Endothelial cell of umbilical vein (primary cell): Measurements from ENCODE around the gene TXK. TPM values are rescaled to one million over a fixed set of nuclear protein-coding genes. Genes with fewer than 3 reads are reported as not detected.

Experiments used
- BruUV-seq: library from RNA; stranded (reverse); fragments of 400-500 nt; replicated peaks from 2 replicates; lab custom pipeline; 2021; lab: Mats Ljungman, UMichigan
- CTCF ChIA-PET: fragments of 300-600, 350-600 bp; sonication (Branson Sonifier 250); formaldehyde crosslinking; loops from one replicate; lab custom pipeline; 2021; ENCODE audit warnings: antibody characterized with exemption, inconsistent platforms; lab: Charles Lee
- POLR2A ChIA-PET: fragments of 300-600, 350-600 bp; sonication (Branson Sonifier 250); formaldehyde crosslinking; loops from one replicate; lab custom pipeline; 2021; ENCODE audit warnings: antibody characterized with exemption, inconsistent platforms; lab: Charles Lee
- DNase-seq: peaks from one replicate; pipeline ENCODE4 v3.0.0-alpha.2; 2011; ENCODE audit warnings: low read depth, low spot score
- FAIRE-seq: peaks from 2 replicates; lab custom pipeline; 2011; peaks lifted over from hg19 to GRCh38; lab: Jason Lieb, UNC
- H2AFZ ChIP-seq: 2 replicates; pipeline ENCODE4 v1.6.0; 2012; ENCODE audit warnings: low read depth, low read length, control low read depth, inconsistent platforms
- H3K27ac ChIP-seq: 2 replicates; pipeline ENCODE4 v1.5.1; 2011; ENCODE audit warnings: low read depth, mild to moderate bottlenecking, control low read depth, low read length, moderate library complexity; ENCODE audit not compliant: insufficient read depth
- H3K27me3 ChIP-seq, 2 experiments: 2 replicates each; pipeline versions ENCODE4 v1.6.0 to v1.6.1; 2011; ENCODE audit warnings: low read length in 2 of 2, mixed read lengths in 1 of 2; ENCODE audit not compliant: control insufficient read depth in 2 of 2, insufficient read depth in 2 of 2
- H3K36me3 ChIP-seq, 2 experiments: 2 replicates in 1 of 2; 3 replicates in 1 of 2; pipeline ENCODE4 v1.5.1; 2011; ENCODE audit warnings: low read length in 2 of 2, mild to moderate bottlenecking in 1 of 2, moderate library complexity in 1 of 2; ENCODE audit not compliant: control insufficient read depth in 2 of 2, insufficient read depth in 2 of 2; ENCODE audit errors: extremely low read depth in 1 of 2
- H3K4me1 ChIP-seq: 3 replicates; pipeline ENCODE4 v1.5.1; 2011; ENCODE audit warnings: mild to moderate bottlenecking, low read length; ENCODE audit not compliant: control insufficient read depth, insufficient read depth; ENCODE audit errors: extremely low read depth
- H3K4me2 ChIP-seq: 2 replicates; pipeline ENCODE4 v1.6.1; 2011; ENCODE audit warnings: low read length, control low read depth, mixed read lengths; ENCODE audit not compliant: insufficient read depth
- H3K4me3 ChIP-seq, 3 experiments: fragments of 200-600 bp in 1 of 3; sonication (generic), shearing (Covaris generic) in 1 of 3; replicated peaks in 1 of 3; 2 replicates each; pipeline ENCODE4 v1.5.1; 2011 to 2016; ENCODE audit warnings: control low read depth in 3 of 3, low read length in 3 of 3, mild to moderate bottlenecking in 2 of 3, inconsistent platforms in 1 of 3, low read depth in 1 of 3, moderate library complexity in 1 of 3; ENCODE audit not compliant: insufficient read depth in 1 of 3
- H3K79me2 ChIP-seq: 2 replicates; pipeline ENCODE4 v1.6.0; 2012; ENCODE audit warnings: low read length, inconsistent platforms; ENCODE audit not compliant: control insufficient read depth, insufficient read depth
- H3K9ac ChIP-seq: replicated peaks from 2 replicates; pipeline ENCODE3; 2011; ENCODE audit warnings: low read length, control low read depth; ENCODE audit not compliant: insufficient read depth; ENCODE audit errors: extremely low read depth
- H3K9me1 ChIP-seq: replicated peaks from 3 replicates; pipeline ENCODE4 v1.6.0; 2011; ENCODE audit warnings: mild to moderate bottlenecking, low read length; ENCODE audit not compliant: control insufficient read depth, insufficient read depth; ENCODE audit errors: extremely low read depth
- H3K9me3 ChIP-seq: replicated peaks from 2 replicates; pipeline ENCODE4 v1.5.1; 2012; ENCODE audit warnings: low read length, inconsistent platforms; ENCODE audit not compliant: control insufficient read depth, insufficient read depth
- H4K20me1 ChIP-seq: replicated peaks from 2 replicates; pipeline ENCODE3; 2011; ENCODE audit warnings: mild to moderate bottlenecking, low read length; ENCODE audit not compliant: control insufficient read depth, insufficient read depth; ENCODE audit errors: extremely low read depth
- CTCF ChIP-seq, 2 donors: IDR thresholded peaks; 1 replicate in 1 of 2; 2 replicates in 1 of 2; pipeline ENCODE4 v1.5.1; 2011; ENCODE audit warnings: low read length in 2 of 2, mild to moderate bottlenecking in 2 of 2, moderate library complexity in 2 of 2, control low read depth in 1 of 2, inconsistent platforms in 1 of 2, low read depth in 1 of 2; ENCODE audit not compliant: insufficient read depth in 1 of 2; ENCODE audit errors: extremely low read depth in 1 of 2
- EZH2 ChIP-seq: IDR thresholded peaks from 2 replicates; pipeline ENCODE4 v1.6.1; 2012; ENCODE audit warnings: borderline replicate concordance, low read depth, mild to moderate bottlenecking, moderate library complexity, low read length, inconsistent platforms; ENCODE audit not compliant: severe bottlenecking
- FOS ChIP-seq: IDR thresholded peaks from 2 replicates; pipeline ENCODE4 v1.6.1; 2011; ENCODE audit warnings: mild to moderate bottlenecking, low read length, moderate library complexity, borderline replicate concordance; ENCODE audit not compliant: insufficient read depth
- GATA2 ChIP-seq: IDR thresholded peaks from 2 replicates; pipeline ENCODE4 v1.7.0; 2011; ENCODE audit warnings: low read depth, mild to moderate bottlenecking, moderate library complexity, mixed read lengths, low read length; ENCODE audit not compliant: insufficient read length, insufficient read depth
- JUN ChIP-seq: IDR thresholded peaks from 2 replicates; pipeline ENCODE4 v1.6.1; 2011; ENCODE audit warnings: borderline replicate concordance, low read depth; ENCODE audit not compliant: insufficient read length, insufficient read depth
- MAX ChIP-seq: IDR thresholded peaks from 2 replicates; pipeline ENCODE4 v1.6.1; 2011; ENCODE audit not compliant: insufficient read depth, insufficient read length
- MYC ChIP-seq: IDR thresholded peaks from one replicate; pipeline ENCODE4 v1.6.1; 2011; ENCODE audit warnings: mild to moderate bottlenecking, low read depth, low read length
- POLR2A ChIP-seq: IDR thresholded peaks from 2 replicates; pipeline ENCODE4 v1.6.1; 2012; ENCODE audit warnings: low read depth, mild to moderate bottlenecking, control low read depth, low read length
- POLR2AphosphoS5 ChIP-seq: IDR thresholded peaks from 2 replicates; pipeline ENCODE4 v1.6.1; 2012; ENCODE audit warnings: low read depth, mild to moderate bottlenecking, control low read depth, low read length, moderate library complexity; ENCODE audit not compliant: insufficient read depth
- dilution Hi-C: fragments of 300-500 bp; cut with MboI; formaldehyde crosslinking; loops from one replicate; pipeline ENCODE4 v1.15.0; 2019; ENCODE audit warnings: low sequenced_read_pairs; ENCODE audit not compliant: extremely low pct_ligation_motif_present
- intact Hi-C: fragments of 100-400 bp; cut with micrococcal nuclease; formaldehyde crosslinking; loops from one replicate; pipeline ENCODE4 v1.10.0; 2022
- polyA plus RNA-seq, 4 experiments: library from polyadenylated mRNA; depleted of rRNA in 3 of 4; stranded (reverse) in 3 of 4; unstranded in 1 of 4; fragments of >200 nt; gene quantifications; 2 replicates each; pipeline versions ENCODE4 v1.2.1 to v1.2.3, GENCODE V29; 2011 to 2012; ENCODE audit warnings: missing spikeins in 1 of 4
- total RNA-seq: library from RNA; stranded (reverse); gene quantifications from 2 replicates; pipeline ENCODE4 v1.2.3, GENCODE V29; 2021

Gene TXK
- total and polyA plus RNA-seq, 2 donors (not counting 3 experiments of a cell fraction or from before 2014, with no cell fraction given), result 0.26 to 0.97 TPM

GRCh38 chr4:48074657-48075056 is 59.4 kb downstream of the TXK start:
- ChIA-PET CTCF (no interaction called here), POLR2A (no interaction called here)
- Histone ChIP-seq H3K4me2 (no peak overlapping the region), H3K9me3 (no peaks in the 10 kb centered on the region), H3K9ac (no peak overlapping the region), H2AFZ (no peak overlapping the region), H3K36me3 (no peaks in the 10 kb centered on the region), H3K79me2 (no peaks in the 10 kb centered on the region), H3K9me1 (no peaks in the 10 kb centered on the region), H3K27me3 (no peaks in the 10 kb centered on the region), H4K20me1 (no peaks in the 10 kb centered on the region), H3K4me1 (peaks cover 7% of the 10 kb centered on the region), H3K27ac (no peak overlapping the region), H3K4me3 (no peak overlapping the region)
- no TSS peak for BruUV-seq
- intact Hi-C loops, result no loop called here
- dilution Hi-C loops, result no loop called here
- no peak for FAIRE-seq
- TF ChIP-seq GATA2 (no peak), FOS (no peak), MYC (no peak), CTCF (IDR thresholded peaks at IDR 0.05; ENCODE audit: extremely low read depth in 1 of 2, insufficient read depth in 1 of 2, low read depth in 1 of 2, low read length in 2 of 2) (no peak), POLR2A (no peak), JUN (no peak), POLR2AphosphoS5 (no peak), EZH2 (no peak), MAX (no peak)
- DNase-seq, result no peak
